ENCODE results near the gene HNF1B.

DNA sequence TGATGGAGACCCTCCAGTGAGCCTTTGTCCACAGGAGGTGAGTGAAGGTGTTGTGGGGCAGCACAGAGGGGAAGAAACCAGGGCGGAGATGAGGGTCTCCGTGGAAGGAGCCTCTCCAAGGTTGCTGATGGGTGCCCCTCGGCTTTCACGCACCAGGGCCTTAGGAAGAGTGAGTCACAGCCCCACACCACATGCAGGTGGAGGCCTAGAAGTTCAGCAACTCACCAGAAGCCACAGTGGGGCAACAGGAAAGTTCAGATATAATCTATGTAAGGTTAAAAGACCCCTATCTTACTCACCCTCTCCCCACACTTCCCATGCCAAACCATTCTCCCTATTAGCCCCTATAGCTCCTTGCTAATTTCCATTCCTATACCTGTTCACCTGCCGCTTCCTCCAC, 9.5 kb upstream of the HNF1B start:
- TF ChIP-seq, protein P1, sequence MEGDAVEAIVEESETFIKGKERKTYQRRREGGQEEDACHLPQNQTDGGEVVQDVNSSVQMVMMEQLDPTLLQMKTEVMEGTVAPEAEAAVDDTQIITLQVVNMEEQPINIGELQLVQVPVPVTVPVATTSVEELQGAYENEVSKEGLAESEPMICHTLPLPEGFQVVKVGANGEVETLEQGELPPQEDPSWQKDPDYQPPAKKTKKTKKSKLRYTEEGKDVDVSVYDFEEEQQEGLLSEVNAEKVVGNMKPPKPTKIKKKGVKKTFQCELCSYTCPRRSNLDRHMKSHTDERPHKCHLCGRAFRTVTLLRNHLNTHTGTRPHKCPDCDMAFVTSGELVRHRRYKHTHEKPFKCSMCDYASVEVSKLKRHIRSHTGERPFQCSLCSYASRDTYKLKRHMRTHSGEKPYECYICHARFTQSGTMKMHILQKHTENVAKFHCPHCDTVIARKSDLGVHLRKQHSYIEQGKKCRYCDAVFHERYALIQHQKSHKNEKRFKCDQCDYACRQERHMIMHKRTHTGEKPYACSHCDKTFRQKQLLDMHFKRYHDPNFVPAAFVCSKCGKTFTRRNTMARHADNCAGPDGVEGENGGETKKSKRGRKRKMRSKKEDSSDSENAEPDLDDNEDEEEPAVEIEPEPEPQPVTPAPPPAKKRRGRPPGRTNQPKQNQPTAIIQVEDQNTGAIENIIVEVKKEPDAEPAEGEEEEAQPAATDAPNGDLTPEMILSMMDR (IDR thresholded peaks at IDR 0.05; ENCODE audit: low read length) = no peak
- TF ChIP-seq EZH2 (optimal IDR thresholded peaks at IDR 0.05; ENCODE audit: low read depth, low read length) (no peak), EZH2phosphoT487 (IDR thresholded peaks at IDR 0.05; ENCODE audit: low read length) (no peak)
